GM12878 (cell line): ENCODE results near the gene PID1. TPM values are rescaled to one million over a fixed set of nuclear protein-coding genes. Genes with fewer than 3 reads are reported as not detected.

Experiments
- ATAC-seq: fragments of 200-7000 bp; cut with Tn5 transposase; 3 replicates; pipeline ENCODE4 v1.9.1; 2020; ENCODE audit warnings: mild to moderate bottlenecking, moderate library complexity
- BruUV-seq: library from RNA; stranded (reverse); fragments of 400-500 nt; replicated peaks from 2 replicates; lab custom pipeline; 2021; lab: Mats Ljungman, UMichigan
- CTCF ChIA-PET: fragments of 300-600 bp; sonication (Branson Sonifier 250); formaldehyde crosslinking; extraction: SDS; loops from one replicate; lab custom pipeline; 2021; ENCODE audit warnings: inconsistent platforms; lab: Yijun Ruan, JAX
- POLR2A ChIA-PET: fragments of 350-600 bp; formaldehyde crosslinking; extraction: SDS; loops from one replicate; lab custom pipeline; 2021; ENCODE audit warnings: inconsistent platforms; lab: Charles Lee
- RAD21 ChIA-PET: fragments of 300-600 bp; sonication (Branson Sonifier 250); formaldehyde crosslinking; loops from one replicate; lab custom pipeline; 2023; ENCODE audit warnings: antibody characterized with exemption; ENCODE audit not compliant: unreplicated experiment; lab: Charles Lee
- SMC1A ChIA-PET: fragments of 300-600 bp; sonication (Branson Sonifier 250); formaldehyde crosslinking; loops from one replicate; lab custom pipeline; 2023; ENCODE audit not compliant: unreplicated experiment, uncharacterized antibody; lab: Charles Lee
- DNase-seq: peaks from one replicate; pipeline ENCODE4 v3.0.0-alpha.2; 2011; ENCODE audit warnings: low read depth, low spot score
- FAIRE-seq: peaks from 3 replicates; lab custom pipeline; 2011; peaks lifted over from hg19 to GRCh38; lab: Jason Lieb, UNC
- H2AFZ ChIP-seq: 2 replicates; pipeline ENCODE4 v1.6.0; 2011; ENCODE audit warnings: low read depth, low read length, control low read depth; ENCODE audit not compliant: control insufficient read depth
- H3K27ac ChIP-seq: 2 replicates; pipeline ENCODE4 v1.5.1; 2011; ENCODE audit warnings: control low read depth; ENCODE audit not compliant: control insufficient read depth, insufficient read depth
- H3K27me3 ChIP-seq, 2 experiments: replicated peaks in 1 of 2; 2 replicates each; pipeline versions ENCODE4 v1.6.0 to v1.6.1; 2011; ENCODE audit warnings: low read length in 1 of 2; ENCODE audit not compliant: control insufficient read depth in 2 of 2, insufficient read depth in 2 of 2
- H3K36me3 ChIP-seq, 2 experiments: 2 replicates each; pipeline ENCODE4 v1.5.1; 2011; ENCODE audit warnings: low read length in 1 of 2; ENCODE audit not compliant: control insufficient read depth in 2 of 2, insufficient read depth in 2 of 2
- H3K4me1 ChIP-seq: 2 replicates; pipeline ENCODE4 v1.6.1; 2011; ENCODE audit warnings: mild to moderate bottlenecking, low read length, moderate library complexity, mixed read lengths; ENCODE audit not compliant: control insufficient read depth, insufficient read depth
- H3K4me2 ChIP-seq: 2 replicates; pipeline ENCODE4 v1.6.0; 2011; ENCODE audit warnings: control low read depth; ENCODE audit not compliant: control insufficient read depth, insufficient read depth
- H3K4me3 ChIP-seq: fragments of 200-600 bp; sonication (generic); 2 replicates; pipeline ENCODE4 v1.5.1; 2016
- H3K79me2 ChIP-seq: 2 replicates; pipeline ENCODE4 v1.6.0; 2011; ENCODE audit warnings: low read length; ENCODE audit not compliant: control insufficient read depth, insufficient read depth
- H3K9ac ChIP-seq: 2 replicates; pipeline ENCODE4 v1.8.0; 2011; ENCODE audit warnings: low read length, control low read depth, mixed read lengths; ENCODE audit not compliant: control insufficient read depth, insufficient read depth
- H3K9me3 ChIP-seq: replicated peaks from 3 replicates; pipeline ENCODE4 v1.5.1; 2011; ENCODE audit warnings: mild to moderate bottlenecking, low read length; ENCODE audit not compliant: control insufficient read depth, insufficient read depth
- H4K20me1 ChIP-seq: 2 replicates; pipeline ENCODE4 v1.6.0; 2011; ENCODE audit not compliant: control insufficient read depth, insufficient read depth
- EGR1 ChIP-seq, 2 experiments: IDR thresholded peaks; 1 replicate in 1 of 2; 2 replicates in 1 of 2; pipeline ENCODE4 v1.6.1; 2011 to 2012; ENCODE audit warnings: low read depth in 2 of 2, low read length in 2 of 2, borderline replicate concordance in 1 of 2, mild to moderate bottlenecking in 1 of 2, moderate library complexity in 1 of 2
- MEF2A ChIP-seq: IDR thresholded peaks from 2 replicates; pipeline ENCODE4 v1.6.1; 2011; ENCODE audit warnings: low read depth, mild to moderate bottlenecking, low read length, moderate library complexity; ENCODE audit not compliant: insufficient read depth
- MTA3 ChIP-seq: IDR thresholded peaks from 2 replicates; pipeline ENCODE4 v1.6.1; 2012; ENCODE audit warnings: low read length, inconsistent platforms, borderline replicate concordance
- PAX8 ChIP-seq: fragments of 450-650 bp; IDR thresholded peaks from 2 replicates; pipeline ENCODE4 v1.6.1; 2017; ENCODE audit warnings: mild to moderate bottlenecking, moderate library complexity
- TCF3 ChIP-seq: IDR thresholded peaks from 2 replicates; pipeline ENCODE4 v1.6.1; 2012; ENCODE audit warnings: low read depth, mild to moderate bottlenecking, low read length, borderline replicate concordance; ENCODE audit not compliant: insufficient read depth
- ZBED1 ChIP-seq: IDR thresholded peaks from 2 replicates; pipeline ENCODE4 v1.6.1; 2016; ENCODE audit warnings: borderline replicate concordance
- ZBTB11 ChIP-seq: fragments of 450-650 bp; formaldehyde crosslinking; IDR thresholded peaks from 2 replicates; pipeline ENCODE4 v1.5.0; 2022; ENCODE audit warnings: mild to moderate bottlenecking, missing genetic modification characterization
- ZNF592 ChIP-seq: fragments of 450-650 bp; IDR thresholded peaks from 2 replicates; pipeline ENCODE4 v1.6.1; 2017; ENCODE audit warnings: mild to moderate bottlenecking, moderate library complexity
- WGBS: methylation state at CpG from one replicate; pipeline ENCODE4 v1.1.6; 2016; ENCODE audit warnings: low lambda C conversion rate; ENCODE audit not compliant: insufficient replicate concordance, insufficient coverage; ENCODE audit errors: missing lambda C conversion rate; 5-methylcytosine and 5-hydroxymethylcytosine counted together
- in situ Hi-C: fragments of 300-500 bp; cut with MboI; formaldehyde crosslinking; loops from 9 replicates; pipeline ENCODE4 v1.14.3; 2018; ENCODE audit warnings: mixed read lengths
- intact Hi-C: fragments of 100-400 bp; cut with micrococcal nuclease; formaldehyde crosslinking; loops from one replicate; pipeline ENCODE4 v1.14.2; 2022; ENCODE audit not compliant: unreplicated experiment
- polyA plus RNA-seq, 11 experiments: library from polyadenylated mRNA; depleted of rRNA in 4 of 11; unstranded in 6 of 11; stranded (reverse) in 5 of 11; fragments of >200 nt; fragmentation: Nextera tagmentation in 4 of 11; fragmentation: Illumina TruSeq in 1 of 11; extraction: Ambion mirVana in 4 of 11; extraction: Trizol in 1 of 11; gene quantifications; 1 replicate in 1 of 11; 2 replicates in 10 of 11; pipeline versions ENCODE4 v1.2.1 to v1.2.3, GENCODE V29; 2011 to 2016; ENCODE audit warnings: inconsistent platforms in 2 of 11, missing spikeins in 2 of 11, low read depth in 1 of 11
- total RNA-seq, 4 experiments: library from RNA; depleted of rRNA in 3 of 4; stranded (reverse); fragments of >200 nt in 3 of 4; fragmentation: Illumina TruSeq in 1 of 4; extraction: Trizol in 1 of 4; gene quantifications; 2 replicates each; pipeline versions ENCODE4 v1.2.1 to v1.2.3, GENCODE V29; 2013 to 2021

PID1 gene
- total and polyA plus RNA-seq, 10 of the 15 experiments (the other 5 are each of a cell fraction or from before 2014, with no cell fraction given), result not detected

GRCh38 chr2:228987441-228988155, 283.5 kb downstream of the PID1 start:
- ChIA-PET RAD21 (no interaction called here), SMC1A (no interaction called here)
- BruUV-seq, result no TSS peak

DNA sequence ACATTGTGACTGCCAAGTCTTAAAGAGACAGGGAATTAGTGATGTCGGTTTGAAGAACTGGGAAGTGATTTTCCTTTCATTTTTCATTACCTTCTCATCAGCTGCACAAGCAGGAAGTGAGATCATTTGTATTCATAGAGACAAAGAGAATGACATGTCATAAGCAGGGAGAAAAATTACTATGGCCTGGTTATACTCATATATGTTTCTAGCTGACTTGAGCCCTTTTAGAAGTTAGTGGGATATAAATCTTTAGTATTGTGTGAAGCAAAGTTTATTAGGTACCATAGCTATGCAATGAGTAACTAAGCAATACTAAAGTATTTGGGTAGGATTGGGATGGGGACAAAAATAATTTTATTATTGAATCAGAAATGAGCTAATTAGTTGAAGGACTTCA, 284.1 kb downstream of the PID1 start:
- BruUV-seq, result no TSS peak
- H3K4me1 ChIP-seq, result no peaks in the 10 kb centered on the region
- no peak for FAIRE-seq
- ATAC-seq, result no peak
- H3K9ac ChIP-seq, result no peak overlapping the region
- intact Hi-C loops, result no loop called here
- H3K9me3 ChIP-seq, result no peaks in the 10 kb centered on the region; the same call in 2 of the 3 replicates
- ChIA-PET CTCF (no interaction called here), POLR2A (no interaction called here), SMC1A (no interaction called here), RAD21 (no interaction called here)
- H3K4me2 ChIP-seq, result no peak overlapping the region
- no peaks in the 10 kb centered on the region for H4K20me1 ChIP-seq
- no peaks in the 10 kb centered on the region for H3K36me3 ChIP-seq
- no peak for DNase-seq
- in situ Hi-C loops, result no loop called here
- WGBS, result 0% methylated on average over 1 of the region's 1 CpG
- no peak overlapping the region for H3K27ac ChIP-seq
- H3K79me2 ChIP-seq, result no peaks in the 10 kb centered on the region
- no peaks in the 10 kb centered on the region for H3K27me3 ChIP-seq
- no peak overlapping the region for H2AFZ ChIP-seq
- no peak overlapping the region for H3K4me3 ChIP-seq
- no peak for TF ChIP-seq ZBTB11 (CRISPR knock-in tag)
- TF ChIP-seq MEF2A, result no peak
- no peak for TF ChIP-seq MTA3
- TF ChIP-seq ZNF592, result no peak
- TF ChIP-seq EGR1 (IDR thresholded peaks at IDR 0.05; ENCODE audit: borderline replicate concordance in 1 of 2, low read depth in 2 of 2, low read length in 2 of 2), result no peak
- TF ChIP-seq TCF3, result no peak

More at GRCh38 chr2:228987441-228988155, 283.5 kb downstream of the PID1 start:
- Histone ChIP-seq H4K20me1 (no peaks in the 10 kb centered on the region), H3K36me3 (no peaks in the 10 kb centered on the region), H3K4me3 (no peak overlapping the region), H3K4me2 (no peak overlapping the region), H3K27ac (no peak overlapping the region), H3K27me3 (no peaks in the 10 kb centered on the region), H3K9me3 (no peaks in the 10 kb centered on the region; the same call in 2 of the 3 replicates), H3K9ac (no peak overlapping the region), H2AFZ (no peak overlapping the region), H3K79me2 (no peaks in the 10 kb centered on the region), H3K4me1 (no peaks in the 10 kb centered on the region)
- ChIA-PET CTCF (no interaction called here), POLR2A (no interaction called here)
- FAIRE-seq (no peak), ATAC-seq (no peak), DNase-seq (no peak)
- intact Hi-C loops, result no loop called here
- 0% methylated on average over 2 of the region's 2 CpGs for WGBS
- in situ Hi-C loops, result no loop called here
- TF ChIP-seq ZBED1 (no peak), PAX8 (no peak)
